ENCODE measurements around the gene ACSL4.
"Not testable (repeated sequence)": the region's sequence is repeated elsewhere in the genome, so short reads cannot be mapped to it uniquely, and the experiment has no call there.

Gene ACSL4

DNA sequence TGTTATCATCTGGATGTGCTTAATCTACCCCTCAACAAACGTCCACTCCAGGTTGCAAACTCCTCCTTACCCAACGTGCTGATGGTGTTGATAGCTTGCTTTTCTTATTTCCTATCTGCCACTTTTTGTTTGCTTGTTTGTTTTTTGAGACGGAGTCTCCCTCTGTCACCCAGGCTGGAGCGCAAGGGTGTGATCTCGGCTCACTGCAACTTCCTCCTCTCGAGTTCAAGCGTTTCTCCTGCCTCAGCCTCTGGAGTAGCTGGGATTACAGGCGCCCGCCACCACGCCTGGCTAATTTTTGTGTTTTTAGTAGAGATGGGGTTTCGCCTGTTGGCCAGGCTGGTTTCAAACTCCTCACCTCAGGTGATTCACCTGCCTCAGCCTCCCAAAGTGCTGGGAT is 7.8 kb upstream of the ACSL4 start:
- not testable (repeated sequence) for H3K4me2 ChIP-seq (ENCODE audit: insufficient read depth, low read length, poor library complexity, severe bottlenecking); H2BK12ac ChIP-seq (ENCODE audit: low read length); H3K79me1 ChIP-seq (ENCODE audit: low read depth, low read length); H3K27me3 ChIP-seq (ENCODE audit: control insufficient read depth in 3 of 3, insufficient read depth in 3 of 3, low read depth in 1 of 3, low read length in 3 of 3); H2BK15ac ChIP-seq (ENCODE audit: low read length); H4K91ac ChIP-seq (ENCODE audit: low read depth, low read length, poor library complexity); H3K27ac ChIP-seq (replicated peaks; ENCODE audit: low read length); H3K9me3 ChIP-seq (replicated peaks in 1 of 2; ENCODE audit: control insufficient read depth in 2 of 2, insufficient read depth in 1 of 2, low read depth in 1 of 2, low read length in 2 of 2); H2BK5ac ChIP-seq (ENCODE audit: low read length); H2AK5ac ChIP-seq (ENCODE audit: low read depth, low read length); H3K4me3 ChIP-seq (ENCODE audit: low read length in 2 of 2); H3K36me3 ChIP-seq (replicated peaks in 1 of 2; ENCODE audit: control insufficient read depth in 2 of 2, insufficient read depth in 2 of 2, low read length in 2 of 2); H3K14ac ChIP-seq (ENCODE audit: low read length); H2BK120ac ChIP-seq (ENCODE audit: low read depth, low read length); H3K23ac ChIP-seq (ENCODE audit: low read depth, low read length, poor library complexity); H3K4ac ChIP-seq (ENCODE audit: low read length); H3K18ac ChIP-seq (ENCODE audit: low read length); H2AFZ ChIP-seq (ENCODE audit: low read length); DNase-seq (ENCODE audit: low spot score); H3K4me1 ChIP-seq (ENCODE audit: control insufficient read depth in 2 of 2, insufficient read depth in 1 of 2, low read depth in 1 of 2, low read length in 2 of 2); H3K9ac ChIP-seq (ENCODE audit: low read depth, low read length, poor library complexity); H4K8ac ChIP-seq (ENCODE audit: low read depth, low read length)
- WGBS, 2 donors (ENCODE audit: extremely low coverage in 2 of 2, insufficient read length in 2 of 2, insufficient replicate concordance in 1 of 2) = no CpG with 5 or more reads among the region's 11 CpGs

GRCh38 chrX:109740433-109740809 is 7.4 kb upstream of the ACSL4 start:
- Histone ChIP-seq H3K23ac (ENCODE audit: low read depth, low read length, poor library complexity) (no peak overlapping the region), H2BK15ac (ENCODE audit: low read length) (no peak overlapping the region), H3K4me1 (ENCODE audit: control insufficient read depth in 2 of 2, insufficient read depth in 1 of 2, low read depth in 1 of 2, low read length in 2 of 2) (no peaks in the 10 kb centered on the region), H2BK120ac (ENCODE audit: low read depth, low read length) (no peak overlapping the region), H3K9me3 (replicated peaks in 1 of 2; ENCODE audit: control insufficient read depth in 2 of 2, insufficient read depth in 1 of 2, low read depth in 1 of 2, low read length in 2 of 2) (no peaks in the 10 kb centered on the region), H3K9ac (ENCODE audit: low read depth, low read length, poor library complexity) (no peak overlapping the region), H2AFZ (ENCODE audit: low read length) (no peak overlapping the region), H4K91ac (ENCODE audit: low read depth, low read length, poor library complexity) (no peak overlapping the region), H3K27ac (replicated peaks; ENCODE audit: low read length) (no peak overlapping the region), H3K27me3 (ENCODE audit: control insufficient read depth in 3 of 3, insufficient read depth in 3 of 3, low read depth in 1 of 3, low read length in 3 of 3) (peaks cover 0 to 9% (median 0%) of the 10 kb centered on the region in 3 experiments), H3K4me2 (ENCODE audit: insufficient read depth, low read length, poor library complexity, severe bottlenecking) (no peak overlapping the region), H3K4me3 (ENCODE audit: low read length in 2 of 2) (no peak overlapping the region), H4K8ac (ENCODE audit: low read depth, low read length) (no peak overlapping the region), H2AK5ac (ENCODE audit: low read depth, low read length) (no peak overlapping the region), H3K79me1 (ENCODE audit: low read depth, low read length) (no peaks in the 10 kb centered on the region), H3K4ac (ENCODE audit: low read length) (no peak overlapping the region), H2BK5ac (ENCODE audit: low read length) (no peak overlapping the region), H3K18ac (ENCODE audit: low read length) (no peak overlapping the region), H3K14ac (ENCODE audit: low read length) (no peak overlapping the region), H3K36me3 (replicated peaks in 1 of 2; ENCODE audit: control insufficient read depth in 2 of 2, insufficient read depth in 2 of 2, low read length in 2 of 2) (no peaks in the 10 kb centered on the region), H2BK12ac (ENCODE audit: low read length) (no peak overlapping the region)
- DNase-seq (ENCODE audit: low spot score) = no peak

DNA sequence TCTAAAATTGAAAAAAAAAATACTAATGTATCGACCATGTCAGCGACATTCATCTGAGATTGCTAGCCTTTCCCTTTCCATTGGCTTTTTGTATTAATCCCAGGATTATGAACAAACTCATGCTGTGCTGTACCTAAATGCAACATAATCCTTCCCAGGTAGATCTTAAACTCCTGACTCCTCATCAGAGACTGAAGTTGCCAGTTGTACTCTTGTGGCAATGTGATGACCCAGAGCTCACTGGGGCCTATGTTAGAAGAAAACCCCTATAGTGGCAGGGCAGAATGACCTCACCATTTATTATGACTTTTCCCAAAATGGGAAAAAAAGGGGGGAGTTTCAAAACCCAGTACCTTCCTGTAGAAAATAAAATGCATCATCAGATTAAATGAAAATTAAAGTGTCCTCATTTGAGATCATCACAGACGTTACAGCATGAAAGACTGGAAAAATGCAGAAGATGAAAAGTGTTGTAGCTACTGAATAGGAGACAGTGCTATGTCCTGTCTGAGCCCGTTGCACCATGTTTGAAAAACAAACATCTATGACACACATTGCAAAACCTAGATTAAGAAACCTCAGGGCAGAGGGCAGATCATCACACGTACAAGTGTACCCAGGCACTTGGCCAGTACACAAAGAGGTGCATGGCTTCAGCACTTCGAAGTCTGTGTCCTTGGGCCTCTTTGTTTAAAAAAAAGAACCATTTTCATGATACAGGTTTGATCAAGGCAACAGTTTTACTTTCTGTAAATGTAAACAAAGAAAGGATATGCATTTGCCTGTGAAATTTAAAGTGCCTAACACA is 6.8 kb upstream of the ACSL4 start:
- WGBS, 2 donors (ENCODE audit: extremely low coverage in 2 of 2, insufficient read length in 2 of 2, insufficient replicate concordance in 1 of 2) = no CpG with 5 or more reads among the region's 6 CpGs

GRCh38 chrX:109735202-109735744 is 2.2 kb upstream of the ACSL4 start:
- Histone ChIP-seq H4K8ac (ENCODE audit: low read depth, low read length) (no peak overlapping the region), H3K36me3 (replicated peaks in 1 of 2; ENCODE audit: control insufficient read depth in 2 of 2, insufficient read depth in 2 of 2, low read length in 2 of 2) (no peaks in the 10 kb centered on the region), H2BK120ac (ENCODE audit: low read depth, low read length) (no peak overlapping the region), H3K4me3 (ENCODE audit: low read length in 2 of 2) (no peak overlapping the region), H2BK12ac (ENCODE audit: low read length) (no peak overlapping the region), H2BK15ac (ENCODE audit: low read length) (no peak overlapping the region), H3K4ac (ENCODE audit: low read length) (no peak overlapping the region), H3K18ac (ENCODE audit: low read length) (no peak overlapping the region), H3K4me2 (ENCODE audit: insufficient read depth, low read length, poor library complexity, severe bottlenecking) (no peak overlapping the region), H2AFZ (ENCODE audit: low read length) (no peak overlapping the region), H4K91ac (ENCODE audit: low read depth, low read length, poor library complexity) (no peak overlapping the region), H2BK5ac (ENCODE audit: low read length) (no peak overlapping the region), H3K27ac (replicated peaks; ENCODE audit: low read length) (no peak overlapping the region), H3K9ac (ENCODE audit: low read depth, low read length, poor library complexity) (no peak overlapping the region), H3K23ac (ENCODE audit: low read depth, low read length, poor library complexity) (no peak overlapping the region), H3K14ac (ENCODE audit: low read length) (no peak overlapping the region), H3K9me3 (replicated peaks in 1 of 2; ENCODE audit: control insufficient read depth in 2 of 2, insufficient read depth in 1 of 2, low read depth in 1 of 2, low read length in 2 of 2) (no peaks in the 10 kb centered on the region), H3K79me1 (ENCODE audit: low read depth, low read length) (no peaks in the 10 kb centered on the region), H2AK5ac (ENCODE audit: low read depth, low read length) (no peak overlapping the region), H3K27me3 (ENCODE audit: control insufficient read depth in 3 of 3, insufficient read depth in 3 of 3, low read depth in 1 of 3, low read length in 3 of 3) (peaks cover 0 to 10% (median 0%) of the 10 kb centered on the region in 3 experiments), H3K4me1 (ENCODE audit: control insufficient read depth in 2 of 2, insufficient read depth in 1 of 2, low read depth in 1 of 2, low read length in 2 of 2) (no peaks in the 10 kb centered on the region)
- DNase-seq (ENCODE audit: low spot score) = no peak
- no CpG with 5 or more reads among the region's 5 CpGs for WGBS, 2 donors (ENCODE audit: extremely low coverage in 2 of 2, insufficient read length in 2 of 2, insufficient replicate concordance in 1 of 2)

More for the DNA sequence above, 6.8 kb upstream of the ACSL4 start:
- Histone ChIP-seq H3K36me3 (replicated peaks in 1 of 2; ENCODE audit: control insufficient read depth in 2 of 2, insufficient read depth in 2 of 2, low read length in 2 of 2) (no peaks in the 10 kb centered on the region), H3K27ac (replicated peaks; ENCODE audit: low read length) (no peak overlapping the region), H2AK5ac (ENCODE audit: low read depth, low read length) (no peak overlapping the region), H3K4me2 (ENCODE audit: insufficient read depth, low read length, poor library complexity, severe bottlenecking) (no peak overlapping the region), H3K4me1 (ENCODE audit: control insufficient read depth in 2 of 2, insufficient read depth in 1 of 2, low read depth in 1 of 2, low read length in 2 of 2) (no peaks in the 10 kb centered on the region), H3K23ac (ENCODE audit: low read depth, low read length, poor library complexity) (no peak overlapping the region), H3K4ac (ENCODE audit: low read length) (no peak overlapping the region), H3K14ac (ENCODE audit: low read length) (no peak overlapping the region), H3K18ac (ENCODE audit: low read length) (no peak overlapping the region), H2BK12ac (ENCODE audit: low read length) (no peak overlapping the region), H2BK120ac (ENCODE audit: low read depth, low read length) (no peak overlapping the region), H2AFZ (ENCODE audit: low read length) (no peak overlapping the region), H3K79me1 (ENCODE audit: low read depth, low read length) (no peaks in the 10 kb centered on the region), H2BK5ac (ENCODE audit: low read length) (no peak overlapping the region), H3K9me3 (replicated peaks in 1 of 2; ENCODE audit: control insufficient read depth in 2 of 2, insufficient read depth in 1 of 2, low read depth in 1 of 2, low read length in 2 of 2) (no peaks in the 10 kb centered on the region), H2BK15ac (ENCODE audit: low read length) (no peak overlapping the region), H4K8ac (ENCODE audit: low read depth, low read length) (no peak overlapping the region), H3K4me3 (ENCODE audit: low read length in 2 of 2) (no peak overlapping the region), H3K27me3 (ENCODE audit: control insufficient read depth in 3 of 3, insufficient read depth in 3 of 3, low read depth in 1 of 3, low read length in 3 of 3) (peaks cover 0 to 13% (median 0%) of the 10 kb centered on the region in 3 experiments), H4K91ac (ENCODE audit: low read depth, low read length, poor library complexity) (no peak overlapping the region), H3K9ac (ENCODE audit: low read depth, low read length, poor library complexity) (no peak overlapping the region)
- no peak for DNase-seq (ENCODE audit: low spot score)
